Ovary (tissue), 9 donors: ENCODE data around the gene TTLL9. TPM values are rescaled to one million over a fixed set of nuclear protein-coding genes. Genes with fewer than 3 reads are reported as not detected.

Experiments
- DNase-seq, 5 donors: peaks; one replicate each; pipeline ENCODE4 v3.0.0-alpha.2; 2019 to 2020
- H3K27ac ChIP-seq, 2 donors: fragments of 200-600 bp; one replicate each; pipeline versions ENCODE4 v1.5.1 to v1.8.0; 2019 to 2022
- H3K27me3 ChIP-seq: fragments of 200-600 bp; one replicate; pipeline ENCODE4 v1.8.0; 2022
- H3K36me3 ChIP-seq: fragments of 200-600 bp; sonication (generic); one replicate; pipeline ENCODE4 v1.5.1; 2019
- H3K4me1 ChIP-seq: one replicate; pipeline ENCODE4 v1.8.1; 2013; ENCODE audit warnings: mild to moderate bottlenecking, moderate library complexity; ENCODE audit not compliant: insufficient read depth
- H3K4me3 ChIP-seq: fragments of 200-600 bp; sonication (generic); one replicate; pipeline ENCODE4 v1.5.1; 2017
- H3K9me3 ChIP-seq, 2 donors: fragments of 200-600 bp in 1 of 2; sonication (generic) in 1 of 2; one replicate each; pipeline versions ENCODE4 v1.5.1 to v1.8.1; 2013 to 2019; ENCODE audit warnings: mild to moderate bottlenecking in 1 of 2, moderate library complexity in 1 of 2
- EP300 ChIP-seq: sonication (generic); formaldehyde crosslinking; IDR thresholded peaks from one replicate; pipeline ENCODE4 v1.6.1; 2017; ENCODE audit warnings: antibody characterized with exemption
- POLR2A ChIP-seq: fragments of 450-650 bp; IDR thresholded peaks from one replicate; pipeline ENCODE4 v1.6.1; 2017; ENCODE audit warnings: antibody characterized with exemption, mild to moderate bottlenecking, moderate library complexity
- WGBS, 3 donors: extraction: QIAGEN DNeasy Blood & Tissue Kit in 1 of 3; methylation state at CpG; one replicate each; pipeline versions ENCODE4 v1.1.5 to v1.1.7; 2013 to 2017; 5-methylcytosine and 5-hydroxymethylcytosine counted together
- intact Hi-C, 4 donors: fragments of 100-400 bp; cut with DNase I; formaldehyde crosslinking; loops; one replicate each; pipeline versions ENCODE4 v1.11.0 to v1.15.1; 2022 to 2023
- polyA plus RNA-seq, 2 donors: library from polyadenylated mRNA; stranded (reverse); fragments of 200-250 nt in 1 of 2; fragments of 350-450 nt in 1 of 2; fragmentation: Illumina TruSeq in 1 of 2; extraction: RNeasy Lipid Tissue Mini Kit (QIAGEN cat#74804) in 1 of 2; gene quantifications; one replicate each; pipeline ENCODE4 v1.2.3, GENCODE V29; 2013 to 2014
- total RNA-seq, 7 donors: library from RNA; depleted of rRNA in 2 of 7; stranded (reverse); fragments of >200 nt in 2 of 7; fragmentation: NEBNext Ultra II Directional in 3 of 7; extraction: Animal tissue kit (Norgen Biotek cat#: 25700) in 3 of 7; gene quantifications; one replicate each; pipeline versions ENCODE4 v1.1.0 to v1.2.4, GENCODE V29; 2016 to 2023
- TF ChIP-seq, protein P1 (sequence below), 3 donors: fragments of 450-650 bp in 2 of 3; fragments of 200-600 bp in 1 of 3; IDR thresholded peaks; one replicate each; pipeline versions ENCODE4 v1.5.1 to v1.8.0; 2016 to 2022; ENCODE audit warnings: antibody characterized with exemption in 3 of 3, mild to moderate bottlenecking in 1 of 3
- donor health status: DM: no; HTN: no; CAD: no; lungs with moderate emphysema.
- donor health status: DM: no; HTN: no; CAD: no.
- donor health status: Bipolar disorder and iron deficiency.
- donor health status: DM: yes; HTN: yes; CAD: no.
- donor health status: DM: no; HTN: no; CAD: no.
- donor health status: DM: yes; HTN: yes; CAD: no.

TTLL9 gene
- total and polyA plus RNA-seq, 9 donors, result 0.24 to 10.6 (median 0.40) TPM

DNA sequence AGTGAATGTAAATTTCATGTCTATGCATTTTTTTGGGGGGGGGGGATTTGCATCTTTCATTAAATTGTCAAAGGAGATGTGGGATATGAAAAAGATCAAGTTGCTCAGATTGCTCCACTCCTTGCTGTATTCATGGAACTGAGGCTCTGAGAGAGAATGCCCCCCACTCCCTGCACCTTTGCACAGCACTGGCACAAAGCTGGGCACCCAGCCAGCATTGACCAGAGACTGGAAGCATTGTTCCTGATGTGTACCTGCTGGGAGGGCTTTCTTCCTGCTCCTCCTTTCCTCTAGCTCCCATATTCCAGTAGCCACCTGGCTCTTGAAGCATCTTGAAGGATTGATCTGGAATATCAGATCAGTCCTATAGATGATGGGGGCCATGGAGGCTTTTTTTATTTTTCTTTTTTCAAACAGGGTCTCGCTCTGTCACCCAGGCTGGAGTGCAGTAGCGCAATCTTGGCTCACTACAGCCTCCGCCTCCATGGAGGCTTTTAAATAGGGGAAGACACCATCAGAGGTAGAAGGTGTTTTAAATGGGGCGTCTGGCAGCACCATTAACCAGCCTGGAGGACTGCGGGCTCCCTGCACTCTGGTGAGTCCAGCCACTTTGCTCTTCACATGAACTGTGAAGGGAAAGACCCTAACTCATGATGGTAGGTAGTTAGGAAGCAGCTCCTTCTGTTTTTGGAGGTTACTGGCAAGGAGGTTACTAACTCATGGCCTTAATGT is 11.0 kb upstream of the TTLL9 start:
- DNase-seq, result peak in 2 of 5 donors; percentile 21 to 24
- intact Hi-C loops, result loop anchor here in 2 of 4 donors (10.0 kb wide), 1 partner anchor 95 kb away; the partner anchor contains the start of gene PDRG1 (in 2 of the 2)
- Histone ChIP-seq H3K27ac (no peak overlapping the region), H3K4me1 (peaks cover 3% of the 10 kb centered on the region), H3K9me3 (no peaks in the 10 kb centered on the region), H3K4me3 (no peak overlapping the region), H3K36me3 (no peaks in the 10 kb centered on the region), H3K27me3 (no peaks in the 10 kb centered on the region)
- WGBS, 3 donors, result 90 to 97% (median 91%) methylated on average over 5 of the region's 5 CpGs
- TF ChIP-seq, protein P1, sequence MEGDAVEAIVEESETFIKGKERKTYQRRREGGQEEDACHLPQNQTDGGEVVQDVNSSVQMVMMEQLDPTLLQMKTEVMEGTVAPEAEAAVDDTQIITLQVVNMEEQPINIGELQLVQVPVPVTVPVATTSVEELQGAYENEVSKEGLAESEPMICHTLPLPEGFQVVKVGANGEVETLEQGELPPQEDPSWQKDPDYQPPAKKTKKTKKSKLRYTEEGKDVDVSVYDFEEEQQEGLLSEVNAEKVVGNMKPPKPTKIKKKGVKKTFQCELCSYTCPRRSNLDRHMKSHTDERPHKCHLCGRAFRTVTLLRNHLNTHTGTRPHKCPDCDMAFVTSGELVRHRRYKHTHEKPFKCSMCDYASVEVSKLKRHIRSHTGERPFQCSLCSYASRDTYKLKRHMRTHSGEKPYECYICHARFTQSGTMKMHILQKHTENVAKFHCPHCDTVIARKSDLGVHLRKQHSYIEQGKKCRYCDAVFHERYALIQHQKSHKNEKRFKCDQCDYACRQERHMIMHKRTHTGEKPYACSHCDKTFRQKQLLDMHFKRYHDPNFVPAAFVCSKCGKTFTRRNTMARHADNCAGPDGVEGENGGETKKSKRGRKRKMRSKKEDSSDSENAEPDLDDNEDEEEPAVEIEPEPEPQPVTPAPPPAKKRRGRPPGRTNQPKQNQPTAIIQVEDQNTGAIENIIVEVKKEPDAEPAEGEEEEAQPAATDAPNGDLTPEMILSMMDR (IDR thresholded peaks at IDR 0.05), result no peak
- TF ChIP-seq POLR2A (no peak), EP300 (no peak)

DNA sequence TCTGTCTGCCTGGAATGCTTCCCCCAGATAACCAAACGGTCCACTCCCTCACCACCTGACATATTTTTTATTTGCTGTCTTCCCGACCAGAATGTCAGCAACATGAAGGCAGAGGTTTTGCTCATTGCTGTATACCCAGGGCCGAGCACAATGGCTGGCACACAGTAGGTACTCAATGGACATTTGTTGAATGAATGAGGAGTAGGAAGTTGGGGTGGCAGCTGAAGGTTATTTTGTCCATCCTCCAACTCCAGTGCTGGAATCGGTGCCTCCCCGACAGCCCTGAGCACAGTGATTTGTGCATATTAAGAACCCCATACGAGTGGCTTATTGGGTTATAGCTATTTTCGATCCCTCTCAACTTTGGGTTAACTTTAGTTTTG is 10.4 kb upstream of the TTLL9 start:
- Histone ChIP-seq H3K27ac (no peak overlapping the region), H3K27me3 (no peaks in the 10 kb centered on the region), H3K4me3 (no peak overlapping the region), H3K4me1 (peaks cover 3% of the 10 kb centered on the region), H3K36me3 (no peaks in the 10 kb centered on the region), H3K9me3 (no peaks in the 10 kb centered on the region)
- WGBS, 3 donors, result 23 to 34% (median 33%) methylated on average over 7 of the region's 7 CpGs
- intact Hi-C loops, result loop anchor here in 2 of 4 donors (10.0 kb wide), 1 partner anchor 95 kb away; the partner anchor contains the start of gene PDRG1 (in 2 of the 2)
- TF ChIP-seq, protein P1 (IDR thresholded peaks at IDR 0.05), result no peak
- no peak for TF ChIP-seq EP300
- no peak for TF ChIP-seq POLR2A
- DNase-seq, result no peak

DNA sequence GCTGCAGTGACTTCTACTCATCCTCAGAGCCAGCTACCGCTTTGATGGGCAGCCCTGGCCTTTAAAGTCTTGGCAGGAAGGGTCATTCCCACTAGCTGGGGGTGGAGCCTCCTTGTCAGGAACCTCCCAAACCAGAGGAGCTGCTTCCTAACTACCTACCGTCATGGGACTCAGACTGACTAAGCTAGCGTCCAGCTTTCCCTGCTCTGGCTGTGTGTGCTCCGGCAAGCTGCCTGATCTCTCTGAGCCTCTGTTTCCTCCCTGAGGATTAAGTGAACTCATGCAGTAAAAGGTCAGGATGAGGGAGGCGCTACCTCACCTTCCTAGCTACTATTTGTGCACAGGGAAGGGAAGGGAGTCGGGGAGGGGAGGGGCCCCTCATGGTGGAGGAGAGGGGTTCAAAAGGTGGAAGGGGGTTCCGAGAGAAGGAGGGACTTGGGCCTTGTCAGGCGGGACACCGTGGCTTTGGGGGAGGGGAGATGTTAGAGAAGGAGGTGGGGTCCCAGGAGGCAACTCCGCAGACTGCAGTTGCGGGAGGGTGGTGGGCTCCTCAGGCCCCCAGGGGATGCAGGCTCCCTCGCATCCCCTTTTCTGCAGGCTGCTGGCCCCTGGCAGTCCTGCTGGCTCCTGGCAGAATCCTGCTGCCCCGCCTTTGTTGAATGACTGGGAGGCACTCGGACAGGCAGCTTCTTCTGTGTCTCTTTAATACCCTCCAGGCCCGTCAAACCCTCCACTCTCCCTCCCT is 9.9 kb upstream of the TTLL9 start:
- peak overlapping the region; percentile 31 for H3K4me3 ChIP-seq
- DNase-seq, result peak in 2 of 5 donors; percentile 31 to 33
- intact Hi-C loops, result no loop called here
- H3K36me3 ChIP-seq, result no peaks in the 10 kb centered on the region
- TF ChIP-seq, protein P1 (IDR thresholded peaks at IDR 0.05), result no peak
- TF ChIP-seq EP300, result no peak
- no peak overlapping the region for H3K27ac ChIP-seq
- H3K4me1 ChIP-seq, result peaks cover 3% of the 10 kb centered on the region
- H3K9me3 ChIP-seq, result no peaks in the 10 kb centered on the region
- H3K27me3 ChIP-seq, result no peaks in the 10 kb centered on the region
- 3 to 5% (median 4%) methylated on average over 15 of the region's 15 CpGs for WGBS, 3 donors

DNA sequence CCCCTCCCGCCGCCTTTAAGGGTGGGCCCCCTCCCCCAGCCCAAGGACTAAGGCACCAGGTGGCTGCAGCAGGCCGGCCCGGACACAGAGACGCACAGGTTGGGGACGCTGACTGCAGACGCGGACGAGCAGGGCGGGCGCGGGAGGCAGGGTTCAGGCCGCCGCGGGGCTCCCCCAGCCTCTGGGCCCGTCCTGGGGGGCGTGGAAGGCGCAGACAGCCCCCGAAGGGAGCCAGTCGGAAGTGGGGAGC is 9.4 kb upstream of the TTLL9 start:
- DNase-seq, result no peak
- 0 to 3% (median 0%) methylated on average over 14 to 20 of the region's 20 CpGs for WGBS, 3 donors
- intact Hi-C loops, result no loop called here
- TF ChIP-seq POLR2A, result no peak
- peak overlapping the region; percentile 31 for H3K4me3 ChIP-seq
- peaks cover 3% of the 10 kb centered on the region for H3K4me1 ChIP-seq
- H3K36me3 ChIP-seq, result no peaks in the 10 kb centered on the region
- no peaks in the 10 kb centered on the region for H3K27me3 ChIP-seq
- H3K27ac ChIP-seq, result no peak overlapping the region
- H3K9me3 ChIP-seq, result no peaks in the 10 kb centered on the region
